ENCODE measurements around the gene CCDC69.

Gene CCDC69

DNA sequence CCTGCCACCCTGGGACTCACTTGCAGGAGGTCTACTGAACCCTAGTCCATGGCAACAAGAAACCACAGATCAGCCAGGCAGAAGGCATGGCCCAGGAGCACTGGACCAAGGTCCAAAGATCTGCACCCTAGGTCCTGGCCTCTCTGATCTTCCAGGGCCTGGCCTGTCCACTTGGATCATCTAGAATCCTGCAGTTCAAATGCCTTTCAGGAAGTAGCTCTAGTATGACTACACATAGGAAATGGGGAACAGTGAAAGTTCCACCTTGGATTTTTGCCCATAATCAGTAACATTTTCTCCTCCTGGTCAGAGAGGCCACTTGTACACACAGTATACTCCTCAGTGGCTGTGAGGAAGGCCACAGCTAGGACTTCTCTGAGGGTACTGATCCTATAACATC lies 77.8 kb downstream of the CCDC69 start:
- no peak for DNase-seq (ENCODE audit: low read depth)
- TF ChIP-seq, protein P1, sequence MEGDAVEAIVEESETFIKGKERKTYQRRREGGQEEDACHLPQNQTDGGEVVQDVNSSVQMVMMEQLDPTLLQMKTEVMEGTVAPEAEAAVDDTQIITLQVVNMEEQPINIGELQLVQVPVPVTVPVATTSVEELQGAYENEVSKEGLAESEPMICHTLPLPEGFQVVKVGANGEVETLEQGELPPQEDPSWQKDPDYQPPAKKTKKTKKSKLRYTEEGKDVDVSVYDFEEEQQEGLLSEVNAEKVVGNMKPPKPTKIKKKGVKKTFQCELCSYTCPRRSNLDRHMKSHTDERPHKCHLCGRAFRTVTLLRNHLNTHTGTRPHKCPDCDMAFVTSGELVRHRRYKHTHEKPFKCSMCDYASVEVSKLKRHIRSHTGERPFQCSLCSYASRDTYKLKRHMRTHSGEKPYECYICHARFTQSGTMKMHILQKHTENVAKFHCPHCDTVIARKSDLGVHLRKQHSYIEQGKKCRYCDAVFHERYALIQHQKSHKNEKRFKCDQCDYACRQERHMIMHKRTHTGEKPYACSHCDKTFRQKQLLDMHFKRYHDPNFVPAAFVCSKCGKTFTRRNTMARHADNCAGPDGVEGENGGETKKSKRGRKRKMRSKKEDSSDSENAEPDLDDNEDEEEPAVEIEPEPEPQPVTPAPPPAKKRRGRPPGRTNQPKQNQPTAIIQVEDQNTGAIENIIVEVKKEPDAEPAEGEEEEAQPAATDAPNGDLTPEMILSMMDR (IDR thresholded peaks at IDR 0.05; ENCODE audit: insufficient read depth, low read depth, low read length, missing control alignments): no peak
- no peak overlapping the region for H3K4me3 ChIP-seq (ENCODE audit: low read depth, low read length)

DNA sequence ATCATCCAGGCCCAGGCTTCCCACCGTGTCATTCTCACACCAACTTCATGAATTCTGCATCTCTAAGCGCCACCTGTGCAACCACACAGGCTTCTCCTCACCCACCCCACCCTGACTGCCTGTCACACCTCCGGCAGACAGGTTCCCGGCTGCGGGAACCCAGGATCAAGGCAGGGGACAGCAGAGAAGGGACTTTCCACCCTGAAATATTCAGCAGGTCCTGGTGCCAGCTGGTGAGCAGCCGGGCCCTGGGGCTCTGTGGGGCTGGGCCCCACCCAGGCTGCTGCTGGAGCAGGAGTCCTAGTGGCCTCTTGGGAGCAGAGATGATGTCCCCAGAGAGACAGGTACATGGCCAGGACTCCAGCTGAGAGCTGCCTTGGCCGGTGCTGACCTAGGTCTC lies 79.0 kb downstream of the CCDC69 start:
- peak; percentile 54 for DNase-seq (ENCODE audit: low read depth)
- TF ChIP-seq, protein P1 (IDR thresholded peaks at IDR 0.05; ENCODE audit: insufficient read depth, low read depth, low read length, missing control alignments): no peak
- no peak overlapping the region for H3K4me3 ChIP-seq (ENCODE audit: low read depth, low read length)

DNA sequence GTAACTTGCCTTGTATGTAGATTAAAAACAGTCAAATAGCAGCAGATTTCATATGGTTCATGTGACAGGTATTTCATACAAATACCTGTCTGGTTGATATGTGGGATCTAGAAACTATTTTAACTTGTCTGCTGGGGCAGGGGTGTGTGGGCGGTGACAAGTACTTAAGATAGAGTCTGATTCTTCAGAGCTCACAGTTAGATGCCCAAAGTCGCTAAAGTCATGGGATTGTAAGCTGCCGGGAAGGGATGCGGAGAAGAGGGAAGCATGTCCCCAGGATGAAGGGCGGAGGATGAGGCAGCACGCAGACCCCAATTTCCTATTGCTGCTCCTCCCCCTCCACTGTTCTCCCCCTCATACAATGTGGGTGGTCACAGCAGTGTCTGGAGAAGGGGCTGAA lies 79.6 kb downstream of the CCDC69 start:
- TF ChIP-seq, protein P1 (IDR thresholded peaks at IDR 0.05; ENCODE audit: insufficient read depth, low read depth, low read length, missing control alignments): no peak
- H3K4me3 ChIP-seq (ENCODE audit: low read depth, low read length): no peak overlapping the region
- no peak for DNase-seq (ENCODE audit: low read depth)

DNA sequence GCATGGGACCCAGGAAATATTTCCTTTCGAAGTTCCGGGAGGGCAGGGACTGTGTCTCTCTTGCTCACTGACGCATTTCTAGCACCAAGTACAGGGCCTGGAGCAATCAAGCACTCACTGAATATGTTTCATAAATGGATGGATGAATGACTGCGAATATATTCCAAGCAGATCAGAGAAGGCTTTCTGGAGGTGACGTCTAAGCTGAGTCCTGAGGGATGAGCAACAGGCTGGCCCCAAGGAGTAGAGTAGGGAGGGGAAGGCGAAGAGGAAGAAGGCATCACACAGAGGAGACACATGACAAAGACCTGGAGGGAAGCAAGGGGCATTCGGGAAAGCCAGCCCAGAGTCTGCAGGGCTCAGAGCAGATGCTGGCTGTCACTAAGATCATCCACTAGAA lies 80.2 kb downstream of the CCDC69 start:
- TF ChIP-seq, protein P1 (IDR thresholded peaks at IDR 0.05; ENCODE audit: insufficient read depth, low read depth, low read length, missing control alignments): no peak
- no peak for DNase-seq (ENCODE audit: low read depth)
- H3K4me3 ChIP-seq (ENCODE audit: low read depth, low read length): no peak overlapping the region

DNA sequence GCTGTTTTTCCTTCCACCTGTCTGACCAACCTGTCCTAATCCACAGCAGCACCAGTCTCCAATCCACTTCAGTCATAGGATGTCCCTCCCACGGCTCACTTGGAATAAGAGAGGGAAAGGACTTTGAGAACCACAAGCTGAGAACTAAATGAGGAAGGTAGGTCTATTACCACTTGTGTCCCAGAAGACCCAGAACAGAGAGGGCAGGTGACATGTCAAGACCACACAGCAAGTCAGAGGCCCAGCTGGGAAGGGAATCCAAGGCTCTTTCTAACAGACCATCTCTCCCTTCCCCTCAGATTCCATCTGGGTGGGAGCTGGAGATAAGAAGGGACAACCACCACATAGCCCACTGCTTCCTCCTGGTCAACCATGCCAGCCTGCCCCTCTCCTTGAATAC lies 81.0 kb downstream of the CCDC69 start:
- TF ChIP-seq, protein P1 (IDR thresholded peaks at IDR 0.05; ENCODE audit: insufficient read depth, low read depth, low read length, missing control alignments): no peak
- H3K4me3 ChIP-seq (ENCODE audit: low read depth, low read length): 0 out of 2 replicates have a peak overlapping the region, but pooled peaks have one; percentile 25
- no peak for DNase-seq (ENCODE audit: low read depth)

DNA sequence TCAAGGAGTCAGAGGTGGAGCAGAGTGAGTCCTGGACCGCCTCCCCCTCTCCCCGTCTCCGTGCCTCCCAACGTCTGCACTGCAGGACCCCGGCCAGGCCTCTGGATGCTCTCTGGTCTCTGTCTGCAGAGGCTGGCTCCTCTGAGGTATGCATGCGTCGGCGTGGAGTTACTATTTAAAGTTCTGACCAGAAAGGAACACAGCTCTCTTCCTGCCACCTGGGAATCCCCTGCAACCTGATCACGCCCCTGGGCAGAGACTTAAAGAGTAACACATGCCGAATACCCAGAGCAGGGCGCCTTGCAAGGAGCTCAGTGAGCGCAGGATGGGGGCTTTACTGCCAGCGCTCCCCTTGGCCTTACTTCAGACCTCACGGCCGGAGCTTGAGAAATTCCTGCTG lies 82.4 kb downstream of the CCDC69 start:
- peak overlapping the region; percentile 59 for H3K4me3 ChIP-seq (ENCODE audit: low read depth, low read length)
- TF ChIP-seq, protein P1 (IDR thresholded peaks at IDR 0.05; ENCODE audit: insufficient read depth, low read depth, low read length, missing control alignments): no peak
- DNase-seq (ENCODE audit: low read depth): peak; percentile 91

DNA sequence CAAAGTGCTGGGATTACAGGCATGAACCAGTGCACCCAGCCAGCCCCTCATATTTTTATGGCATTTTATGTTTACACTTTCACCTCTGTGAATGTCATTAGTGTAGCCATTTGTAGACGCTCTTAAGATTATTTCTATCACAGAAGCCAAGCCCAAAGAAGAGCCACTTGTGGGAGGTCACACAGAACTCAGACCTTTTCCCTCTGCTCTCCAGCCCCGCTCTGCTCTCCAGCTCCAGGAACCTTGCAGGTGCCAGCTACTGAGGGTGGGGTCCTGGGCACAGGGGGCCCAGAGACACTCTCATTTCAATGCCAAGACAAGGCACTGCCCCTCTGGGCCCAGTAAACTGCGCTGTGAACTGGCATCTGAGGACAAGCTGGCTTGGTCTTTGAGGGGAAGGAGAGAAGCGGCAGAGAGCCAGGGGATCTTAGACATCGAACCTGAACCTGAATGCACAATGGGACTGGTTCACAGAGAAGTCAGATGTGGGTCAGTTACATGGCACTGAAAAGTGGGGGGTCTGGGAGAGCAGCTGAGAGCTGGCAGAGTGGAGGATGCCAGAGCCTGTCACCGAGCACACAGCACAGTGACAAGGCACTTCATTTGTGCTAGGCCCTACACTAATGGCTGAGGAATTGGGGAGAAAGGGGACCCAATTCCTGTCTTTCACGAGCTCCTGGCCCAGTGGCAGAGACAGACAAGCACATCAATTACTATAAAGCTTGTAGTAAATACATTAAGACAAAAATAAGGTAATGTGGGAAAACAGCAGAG lies 83.0 kb downstream of the CCDC69 start:
- TF ChIP-seq, protein P1 (IDR thresholded peaks at IDR 0.05; ENCODE audit: insufficient read depth, low read depth, low read length, missing control alignments): no peak
- no peak for DNase-seq (ENCODE audit: low read depth)
- H3K4me3 ChIP-seq (ENCODE audit: low read depth, low read length): peak overlapping the region; percentile 59
